CD4-positive, alpha-beta T cell treated with Interleukin-17A for 4 hours (primary cell): ENCODE measurements around the gene SLC10A7.

Source experiments
- DNase-seq: peaks from one replicate; pipeline ENCODE4 v3.0.0-alpha.2; 2020; ENCODE audit warnings: mixed read lengths

SLC10A7 gene

DNA sequence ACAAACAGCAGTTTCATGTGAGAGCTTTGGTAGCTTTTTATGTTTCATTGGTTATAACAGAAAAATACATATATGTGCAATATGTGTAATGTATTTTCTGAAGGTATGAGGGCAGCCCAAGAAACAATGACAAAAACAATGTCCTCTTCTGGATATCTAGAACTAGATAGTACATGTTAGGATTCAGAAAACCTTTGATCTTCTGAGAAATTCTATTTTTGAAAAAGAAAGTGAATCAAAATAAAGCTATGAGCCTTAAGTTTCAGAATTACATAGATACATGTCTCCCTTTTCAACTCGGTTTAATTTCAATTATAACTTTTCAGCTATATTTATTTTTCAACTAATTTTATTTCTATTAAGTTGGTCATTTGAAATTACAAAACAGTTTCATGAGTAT lies 175.5 kb downstream of the SLC10A7 start:
- DNase-seq: no peak

DNA sequence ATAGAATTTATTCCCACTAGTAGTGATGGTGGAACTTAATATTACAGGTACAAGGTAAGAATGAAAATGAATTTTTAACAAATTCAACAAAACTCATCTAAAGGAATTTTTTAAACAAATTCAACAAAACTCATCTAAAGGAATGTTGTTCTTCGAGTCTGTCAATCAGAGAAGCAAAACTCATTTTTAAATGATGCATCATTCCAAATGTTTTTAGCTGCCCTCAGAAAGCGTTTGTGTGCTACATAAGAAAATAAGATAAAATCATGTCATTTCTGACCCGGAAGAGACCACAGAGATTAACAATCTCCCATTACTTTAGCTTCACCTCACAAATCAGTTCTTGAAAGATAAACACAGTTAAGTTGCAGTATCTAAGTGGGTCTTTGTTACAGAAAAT lies 178.0 kb downstream of the SLC10A7 start:
- no peak for DNase-seq

DNA sequence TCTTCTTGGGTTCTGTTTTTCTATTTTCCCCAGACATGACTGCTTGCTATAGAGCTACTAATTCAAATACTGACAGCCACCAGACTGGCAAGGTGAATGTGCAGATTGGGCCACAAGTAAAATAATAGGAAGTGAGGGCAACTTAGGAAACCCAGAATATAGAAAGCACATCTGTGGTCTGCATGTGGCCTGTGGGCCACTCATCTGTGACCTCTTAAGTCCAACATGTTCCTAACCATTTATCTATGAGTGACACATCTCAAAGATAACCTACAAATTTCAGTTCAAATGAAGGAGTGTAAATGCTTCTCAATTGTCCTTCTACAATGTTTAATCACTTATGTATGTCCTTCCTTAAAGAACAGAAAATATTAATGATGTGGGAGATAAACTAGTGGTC lies 178.5 kb downstream of the SLC10A7 start:
- DNase-seq: no peak

DNA sequence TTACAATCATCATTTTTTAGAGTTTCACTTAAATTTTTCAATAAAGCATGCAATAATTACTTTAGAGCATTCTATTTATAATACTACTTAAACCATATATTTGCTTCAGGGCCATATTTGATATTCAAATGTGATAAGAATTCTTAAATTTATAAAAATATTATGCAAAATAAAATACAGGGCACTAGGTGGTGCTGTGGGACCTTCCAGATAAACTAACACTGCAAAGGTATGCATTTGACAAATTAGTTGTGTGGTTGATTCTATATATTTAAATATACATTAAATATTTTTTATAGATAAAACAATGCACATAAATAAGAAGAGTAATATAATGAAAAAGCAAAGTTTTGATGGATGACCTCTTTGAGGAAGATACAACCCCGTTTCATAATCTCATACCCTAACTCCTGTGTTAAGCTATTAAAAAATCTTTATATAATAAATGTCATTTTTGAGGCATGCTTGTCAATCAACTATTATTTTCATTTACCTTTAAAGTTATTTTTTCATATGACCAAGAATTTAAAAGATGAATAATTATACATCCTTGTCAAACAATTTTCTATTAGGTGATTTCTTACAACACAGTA lies 179.0 kb downstream of the SLC10A7 start:
- peak; percentile 46 for DNase-seq

DNA sequence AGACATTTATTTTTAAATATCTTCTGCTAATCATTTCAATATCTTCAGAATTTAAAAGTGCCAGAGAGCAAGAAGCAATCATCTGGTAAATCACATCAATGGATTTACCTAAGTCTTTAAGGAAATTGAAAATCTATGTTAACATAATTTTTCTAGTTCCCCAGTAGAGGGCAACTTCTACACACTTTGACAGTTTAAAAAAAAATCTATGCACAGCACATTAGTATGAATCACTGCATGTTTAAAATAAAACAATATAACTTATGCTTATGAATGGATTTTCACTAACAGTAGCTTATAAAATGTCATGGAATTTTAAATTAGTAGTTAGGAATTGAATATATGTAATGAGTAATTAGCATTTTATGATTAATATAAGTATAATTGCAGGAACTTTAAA lies 180.9 kb downstream of the SLC10A7 start:
- DNase-seq: no peak

DNA sequence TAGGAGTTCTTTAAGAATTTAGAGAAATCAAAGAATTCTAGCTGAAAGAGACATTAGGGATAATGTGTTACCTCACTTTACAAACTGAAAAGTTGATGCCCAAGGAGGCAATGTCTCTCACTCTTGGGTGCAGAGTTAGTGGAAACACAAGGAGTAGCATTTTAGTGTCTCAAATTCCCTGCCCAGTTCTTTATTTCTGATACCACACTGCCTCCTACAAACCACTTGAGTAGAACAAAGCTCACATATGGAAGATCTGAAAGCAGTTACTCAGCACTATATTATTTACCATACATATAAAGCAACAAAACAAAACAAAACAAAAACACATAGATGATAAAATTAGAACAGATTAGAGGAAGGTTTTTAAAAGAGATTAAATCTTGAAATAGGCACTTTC lies 183.2 kb downstream of the SLC10A7 start:
- no peak for DNase-seq

DNA sequence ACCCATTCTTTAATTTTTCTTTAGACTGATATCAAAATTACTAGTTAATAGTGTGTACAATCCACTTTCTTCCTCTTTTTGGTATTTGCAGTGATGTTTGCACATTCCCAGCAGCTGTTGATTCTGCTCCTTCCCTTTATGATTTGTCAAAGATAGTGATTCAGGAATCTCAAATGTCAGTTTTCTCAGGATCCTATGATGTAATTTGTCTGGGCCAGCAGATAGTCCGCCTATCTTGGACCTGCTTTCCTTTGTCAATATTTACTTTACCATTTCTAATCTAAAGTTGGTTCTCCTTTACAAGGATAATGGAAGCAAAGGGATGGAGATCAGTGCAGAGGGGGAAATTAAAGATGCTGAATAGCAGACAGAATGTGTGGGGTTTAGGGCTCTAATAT lies 185.3 kb downstream of the SLC10A7 start:
- DNase-seq: no peak

DNA sequence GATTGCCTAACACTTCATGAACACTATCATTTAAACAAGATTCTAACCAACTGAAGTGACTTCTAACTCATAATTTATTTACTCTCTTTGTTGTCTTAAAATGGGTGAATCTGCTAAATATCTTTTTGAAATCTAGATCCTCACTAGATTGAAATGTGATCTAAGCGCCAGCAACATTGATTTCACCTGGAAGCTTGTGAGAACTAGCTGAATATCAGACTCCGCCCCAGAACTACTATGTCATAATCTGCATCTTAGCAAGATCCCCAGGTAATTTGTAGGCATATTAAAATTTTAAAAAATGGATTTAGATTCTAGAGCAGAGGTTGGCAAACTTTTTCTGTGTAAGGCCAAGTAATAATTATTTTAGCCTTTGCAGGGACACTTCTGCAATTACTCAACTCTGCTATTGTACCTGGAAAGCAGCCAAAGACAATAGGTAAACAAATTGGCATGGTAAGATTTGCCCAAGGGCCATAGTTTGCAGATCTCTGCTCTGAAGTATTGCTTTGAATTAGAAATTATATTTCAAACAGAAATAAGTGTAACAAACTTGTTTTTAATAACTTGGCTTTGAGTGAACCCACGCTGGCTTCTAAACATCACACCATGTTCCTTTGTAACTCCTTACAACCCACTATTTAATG lies 185.9 kb downstream of the SLC10A7 start:
- no peak for DNase-seq

DNA sequence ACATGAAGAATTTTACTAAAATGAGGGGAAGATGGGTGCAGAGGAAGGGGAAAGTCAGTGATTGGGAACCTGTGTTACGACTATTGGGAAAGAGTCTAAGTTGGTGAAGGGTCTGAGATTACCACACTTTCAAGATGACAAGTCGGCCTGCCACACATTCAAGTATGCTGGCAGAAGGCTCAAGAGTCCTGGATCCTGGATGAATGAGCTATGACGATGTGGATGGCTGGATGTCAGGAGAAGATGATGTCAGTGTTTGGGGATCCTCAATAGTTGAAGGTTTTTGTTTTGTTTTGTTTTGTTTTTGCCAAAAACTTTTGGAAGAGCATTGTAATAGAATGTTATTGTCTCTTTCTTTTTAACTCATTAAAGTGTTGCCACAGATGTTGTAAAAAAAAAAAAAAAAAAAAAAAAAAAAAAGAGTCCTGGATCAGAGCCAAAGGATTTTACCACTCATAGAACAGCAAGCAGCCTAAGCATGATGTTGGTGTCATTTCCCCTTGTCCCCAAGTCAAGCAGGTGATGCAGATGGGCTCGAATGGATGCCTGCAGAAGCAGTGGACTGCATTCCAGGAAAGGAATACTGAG lies 186.8 kb downstream of the SLC10A7 start:
- no peak for DNase-seq

DNA sequence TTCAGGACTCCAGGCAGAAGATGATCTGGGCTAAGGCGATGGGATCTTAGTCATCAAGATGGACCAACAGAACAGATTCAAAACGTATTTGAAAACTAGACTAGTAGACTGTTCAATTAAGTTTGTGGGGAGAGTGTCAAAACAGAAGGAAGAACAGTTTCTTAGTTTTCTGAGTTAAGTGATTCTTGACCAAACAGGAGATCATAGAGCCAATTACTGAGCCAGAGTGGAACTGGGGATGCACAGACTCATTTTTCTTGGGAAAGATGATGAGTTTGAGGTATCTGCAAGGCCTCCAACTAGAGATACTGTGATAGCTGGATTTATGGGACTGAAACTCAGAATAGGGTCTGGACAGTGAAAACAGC lies 187.9 kb downstream of the SLC10A7 start:
- DNase-seq: no peak

DNA sequence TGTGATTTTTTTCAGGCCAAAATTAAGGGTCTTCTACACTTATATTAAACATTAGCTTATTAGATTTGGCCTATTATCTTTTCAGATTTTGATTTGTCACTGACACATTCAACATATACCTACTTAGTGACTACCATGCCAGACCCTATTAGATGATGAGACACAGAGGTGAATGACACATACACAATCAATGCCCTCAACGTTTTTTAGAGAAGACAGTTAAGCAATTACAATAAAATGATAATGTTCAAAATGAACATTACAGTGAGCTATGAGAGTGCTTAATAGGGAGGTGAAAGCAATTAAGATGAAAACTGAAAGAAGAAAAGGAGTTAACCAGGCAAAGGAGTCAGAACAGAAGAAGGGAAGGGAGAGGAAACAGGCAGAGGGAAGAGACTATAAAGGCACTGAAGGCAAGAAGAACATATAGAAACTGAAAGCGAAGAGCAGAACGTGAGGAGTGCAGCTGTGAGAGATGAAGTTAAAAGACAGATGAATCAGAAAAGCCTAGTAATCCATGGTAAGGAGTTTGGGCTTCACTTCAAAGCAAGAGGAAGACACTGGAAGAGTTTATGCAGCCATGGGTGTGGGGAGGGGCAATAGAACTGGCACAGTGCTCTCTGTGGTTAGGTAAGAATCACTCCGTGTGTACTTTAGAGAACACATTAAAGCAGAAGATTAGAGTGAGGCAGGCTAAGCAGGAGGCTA lies 188.4 kb downstream of the SLC10A7 start:
- no peak for DNase-seq

DNA sequence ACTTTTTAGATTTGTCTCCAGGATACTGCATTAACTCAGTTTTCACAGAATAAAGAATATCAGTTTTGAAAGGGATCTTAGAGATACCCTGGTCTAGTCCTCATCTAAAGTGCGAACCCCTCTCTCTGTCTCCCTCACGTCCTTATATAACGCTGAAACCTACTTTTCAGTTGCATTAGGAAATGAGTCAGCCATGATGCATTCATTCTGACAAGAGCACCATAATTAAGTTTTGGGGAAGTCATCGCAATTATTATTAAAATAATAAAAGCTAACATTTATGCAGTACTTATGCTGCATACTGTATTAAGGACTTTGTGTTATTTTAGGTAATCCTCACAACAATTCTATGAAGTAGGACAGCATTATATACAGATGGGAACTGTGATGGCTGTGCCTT lies 191.3 kb downstream of the SLC10A7 start:
- no peak for DNase-seq

DNA sequence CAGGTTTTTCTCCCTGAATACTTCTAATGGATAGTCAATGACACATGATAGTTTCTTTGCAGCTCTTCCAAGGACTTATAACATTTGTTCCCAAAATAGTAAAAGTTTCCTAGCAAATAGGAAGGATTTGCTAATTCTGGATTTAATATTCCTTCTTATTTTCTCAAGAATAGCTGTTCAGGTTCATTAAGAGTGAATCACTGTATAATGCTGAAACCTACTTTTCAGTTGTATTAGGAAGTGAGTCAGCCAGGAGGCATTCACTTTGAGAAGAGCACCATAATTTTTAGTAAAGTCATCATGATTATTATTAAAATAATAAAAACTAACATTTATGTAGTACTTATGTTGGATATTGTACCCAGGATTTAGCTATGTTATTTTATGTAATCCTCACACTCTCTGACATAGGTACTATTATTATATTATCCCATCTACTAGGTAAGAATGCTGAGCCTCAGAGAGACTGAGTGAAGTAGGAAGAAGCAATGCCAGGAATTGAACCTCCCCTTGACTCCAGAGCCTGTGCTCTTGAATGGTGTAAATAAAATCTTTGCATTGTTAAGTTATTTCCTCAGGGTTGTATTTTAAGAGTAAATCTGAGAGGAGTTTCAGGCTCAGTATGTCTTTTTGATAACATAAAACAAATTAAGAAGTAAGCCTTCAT lies 192.6 kb downstream of the SLC10A7 start:
- no peak for DNase-seq

DNA sequence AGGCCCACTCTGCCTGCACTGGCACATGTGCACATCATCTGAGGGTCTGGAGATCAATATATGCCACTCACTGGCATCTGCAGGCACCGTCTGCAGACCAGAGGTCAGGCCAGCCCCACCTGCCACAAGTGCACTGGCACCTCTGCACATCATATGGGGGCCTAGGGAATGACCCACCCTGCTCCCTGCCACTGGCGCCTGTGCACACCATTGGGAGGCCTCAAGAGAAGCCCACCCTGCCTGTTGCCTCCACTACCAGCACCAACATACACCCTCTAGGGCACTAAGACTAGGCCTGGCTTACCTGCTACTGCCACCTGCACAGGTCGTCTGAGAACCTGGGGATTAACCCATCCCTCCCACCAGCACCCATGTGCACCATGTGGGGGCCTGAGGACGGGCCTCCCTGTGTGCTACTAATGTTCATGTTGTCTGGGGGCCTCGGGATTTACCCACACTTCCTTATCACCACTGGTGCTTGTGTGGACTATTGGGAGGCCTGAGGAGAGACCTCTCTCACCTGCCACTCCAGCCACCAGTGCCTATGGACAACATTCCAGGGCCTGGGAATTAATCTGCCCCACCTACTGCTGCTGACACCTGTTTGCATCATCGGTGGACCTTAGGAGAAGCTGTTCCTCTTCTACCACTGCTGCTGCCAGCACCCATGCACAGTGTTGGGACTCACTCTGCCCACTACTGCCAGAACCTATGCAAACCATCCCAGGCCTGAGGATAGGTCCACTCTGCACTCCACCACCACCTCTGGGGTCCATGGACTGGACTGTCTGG lies 193.7 kb downstream of the SLC10A7 start:
- DNase-seq: no peak

DNA sequence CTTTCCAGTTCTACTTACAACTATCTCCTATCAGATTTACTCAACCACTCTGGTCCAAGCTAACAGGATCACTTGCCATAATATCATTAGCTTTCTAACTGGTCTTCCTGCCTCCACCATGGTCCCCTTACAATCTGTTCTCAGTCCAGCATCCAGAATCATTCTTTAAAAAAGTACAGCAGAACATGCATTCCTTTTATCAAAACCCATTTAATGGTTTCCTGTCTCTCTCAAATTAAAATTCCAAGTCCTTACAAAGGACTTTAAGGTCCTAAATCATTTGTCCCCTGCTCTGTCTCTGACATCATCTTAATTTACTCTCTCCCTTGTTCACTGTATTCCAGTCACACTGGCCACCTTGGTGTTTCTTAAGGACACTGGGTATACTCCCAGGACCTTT lies 202.8 kb downstream of the SLC10A7 start:
- no peak for DNase-seq

DNA sequence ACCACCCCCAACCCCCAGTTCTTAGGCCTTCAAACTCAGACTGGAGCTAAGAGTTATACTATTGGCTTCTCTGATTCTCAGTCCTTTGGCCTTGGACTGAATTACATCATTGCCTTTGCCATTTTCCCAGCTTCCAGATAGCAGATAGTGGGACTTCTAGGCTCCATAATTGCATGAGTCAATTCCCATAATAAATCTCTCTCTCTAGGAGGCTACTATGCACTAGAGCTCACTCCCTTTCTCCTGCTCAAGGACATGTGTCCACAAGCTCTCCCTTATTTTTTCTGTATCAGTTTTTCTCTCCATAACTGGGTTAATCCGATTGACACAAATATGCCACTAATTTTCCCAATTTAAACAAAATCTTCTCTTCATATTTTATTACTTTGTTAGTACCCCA lies 204.0 kb downstream of the SLC10A7 start:
- DNase-seq: no peak

DNA sequence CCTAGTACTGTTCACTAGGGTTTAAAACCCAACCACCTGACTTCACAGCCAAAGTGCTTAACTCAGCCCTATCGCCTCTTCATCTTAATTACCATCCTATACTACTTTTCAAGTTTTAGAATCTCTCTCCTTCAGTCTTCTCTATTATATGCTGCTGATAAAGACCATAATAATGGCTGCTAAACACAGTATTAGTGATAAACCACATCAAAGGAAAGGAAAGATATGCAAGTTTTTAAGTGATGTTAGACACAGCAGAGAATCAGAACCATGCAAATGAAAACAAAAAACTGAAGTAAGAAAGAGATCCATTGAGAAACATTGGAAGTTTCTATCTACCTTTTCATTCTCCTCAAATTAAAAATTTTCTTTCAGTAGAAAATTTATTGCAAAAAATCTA lies 206.6 kb downstream of the SLC10A7 start:
- DNase-seq: no peak

DNA sequence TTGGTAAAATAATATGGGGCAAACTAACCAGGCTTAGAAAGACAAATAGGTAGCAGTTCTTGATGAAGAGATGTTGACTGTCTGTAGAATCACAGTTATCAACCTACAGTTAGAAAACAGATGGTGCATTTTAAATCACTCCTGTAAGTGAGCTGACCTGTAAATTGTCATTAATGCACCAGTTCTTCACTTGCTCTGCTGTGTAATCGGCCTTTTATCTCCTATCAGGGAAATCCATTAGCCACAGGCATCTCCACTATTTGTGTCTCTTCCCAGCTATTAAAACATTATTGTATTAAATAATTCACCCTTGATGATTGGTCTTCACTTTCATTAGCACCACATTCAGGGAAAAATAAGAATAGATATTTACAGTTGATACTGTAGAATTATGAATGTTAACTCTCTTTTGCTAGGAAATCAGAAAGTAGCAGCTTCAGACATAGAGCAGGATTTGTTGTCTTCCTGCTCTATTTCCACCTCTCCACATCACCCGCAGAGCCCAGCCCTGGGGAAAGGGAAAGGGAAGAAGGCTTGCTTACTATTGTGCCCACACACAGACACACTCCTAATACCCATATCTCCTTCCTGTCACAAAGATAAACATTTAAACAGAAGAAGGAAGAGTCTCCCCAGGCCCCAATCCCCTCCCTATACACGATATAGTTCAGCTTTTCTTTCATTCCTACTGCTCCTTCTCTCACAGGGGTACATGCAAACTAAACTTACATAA lies 210.3 kb downstream of the SLC10A7 start:
- DNase-seq: no peak

DNA sequence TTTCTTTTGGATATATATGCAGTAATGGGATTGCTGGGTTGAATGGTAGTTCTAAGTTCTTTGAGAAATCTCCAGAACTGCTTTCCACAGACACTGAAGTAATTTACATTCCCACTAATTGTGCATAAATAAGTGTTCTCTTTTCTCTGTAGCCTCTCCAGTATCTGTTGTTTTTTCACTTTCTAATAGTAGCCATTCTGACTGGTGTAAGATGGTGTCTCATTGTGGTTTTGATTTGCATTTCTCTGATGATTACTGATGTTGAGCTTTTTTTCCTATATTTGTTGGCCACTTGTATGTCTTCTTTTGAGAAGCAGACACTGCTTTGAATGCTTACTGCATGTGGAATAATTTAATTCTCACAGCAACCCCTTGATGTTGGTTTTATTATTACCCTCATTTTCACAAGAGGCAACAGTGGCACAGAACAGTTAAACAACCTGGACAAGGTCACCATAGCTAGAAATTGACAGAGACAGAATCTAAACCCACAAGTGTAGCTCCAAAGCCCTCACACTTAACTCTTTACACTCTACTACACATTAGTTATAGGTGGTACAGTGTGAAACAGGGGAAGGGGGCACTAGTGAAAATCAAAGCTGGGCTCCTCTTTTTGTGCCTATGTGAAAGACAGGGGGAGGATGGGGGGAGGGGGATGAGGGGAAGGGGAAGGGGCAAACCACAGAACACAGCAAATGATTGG lies 211.3 kb downstream of the SLC10A7 start:
- no peak for DNase-seq

DNA sequence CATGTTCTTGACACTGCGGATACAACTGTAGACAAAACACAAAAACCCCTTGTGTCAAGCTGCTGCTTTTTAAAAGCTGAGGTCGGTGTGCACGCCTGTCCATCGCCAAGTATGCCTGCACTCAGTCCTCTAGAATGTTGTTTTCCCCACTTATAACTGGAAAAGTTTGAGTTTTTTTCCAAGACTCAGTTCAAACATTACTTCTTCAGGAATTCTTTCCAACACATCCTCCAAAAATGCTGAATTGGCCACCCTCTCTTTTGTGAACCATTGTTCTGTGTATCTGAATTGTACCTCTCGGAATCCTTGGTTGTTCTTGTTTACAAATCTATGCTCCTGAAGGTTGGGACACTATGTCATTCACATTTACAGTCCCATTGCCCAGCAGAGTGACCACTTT lies 212.8 kb downstream of the SLC10A7 start:
- no peak for DNase-seq

DNA sequence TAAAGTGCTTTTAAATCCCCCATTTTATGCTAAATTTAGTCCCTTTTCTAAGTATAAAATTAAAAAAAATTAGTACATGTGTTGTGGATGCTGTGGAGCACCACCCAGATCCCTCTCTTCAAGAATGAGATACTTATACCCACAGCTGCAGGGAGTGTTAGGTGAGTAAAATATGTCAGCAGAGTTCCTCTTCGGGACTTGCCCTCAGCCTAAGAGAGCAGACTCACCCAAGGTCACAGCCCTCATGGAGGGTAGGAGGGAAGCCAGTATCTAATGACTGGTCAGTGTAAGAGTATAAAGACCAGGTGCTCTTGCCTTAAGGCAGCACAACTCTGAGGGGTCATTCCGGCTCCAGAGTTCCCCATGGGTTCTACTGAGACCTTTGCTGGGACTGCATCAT lies 218.9 kb downstream of the SLC10A7 start:
- no peak for DNase-seq
